Transverse colon (tissue), 4 donors: ENCODE data around the gene SNRPD2.

ENCODE experiments used
- POLR2A ChIP-seq: fragments of 450-650 bp; IDR thresholded peaks from one replicate; pipeline ENCODE4 v1.6.1; 2016; ENCODE audit warnings: antibody characterized with exemption, mild to moderate bottlenecking, moderate library complexity
- POLR2AphosphoS5 ChIP-seq, 3 donors: sonication (generic); formaldehyde crosslinking; IDR thresholded peaks; one replicate each; pipeline ENCODE4 v1.6.1; 2016; ENCODE audit warnings: antibody characterized with exemption in 3 of 3
- TF ChIP-seq, protein P1 (sequence below), 5 experiments: fragments of 200-600 bp in 3 of 5; fragments of 450-650 bp in 2 of 5; sonication (generic) in 3 of 5; IDR thresholded peaks; 1 replicate in 2 of 5; 2 replicates in 3 of 5; pipeline ENCODE4 v1.5.1; 2016 to 2017; ENCODE audit warnings: antibody characterized with exemption in 5 of 5, inconsistent platforms in 3 of 5, mild to moderate bottlenecking in 2 of 5, moderate library complexity in 1 of 5

DNA sequence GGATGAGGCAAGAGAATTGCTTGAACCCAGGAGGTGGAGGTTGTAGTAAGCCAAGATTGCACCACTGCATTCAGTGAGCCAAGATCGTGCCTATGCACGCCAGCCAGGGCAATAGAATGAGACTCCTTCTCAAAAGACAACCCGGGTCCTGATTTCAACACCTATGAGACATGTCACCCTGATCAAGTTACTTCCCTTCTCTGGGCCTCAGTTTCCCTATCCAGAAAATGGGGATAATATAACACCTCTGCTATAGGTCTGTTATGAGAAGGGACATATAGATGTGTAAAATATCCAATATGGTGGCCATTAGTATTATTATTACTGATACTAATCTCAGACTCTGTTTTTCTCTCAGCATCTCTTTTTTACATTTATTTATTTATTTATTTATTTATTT lies 36.7 kb downstream of the SNRPD2 start:
- TF ChIP-seq, protein P1, sequence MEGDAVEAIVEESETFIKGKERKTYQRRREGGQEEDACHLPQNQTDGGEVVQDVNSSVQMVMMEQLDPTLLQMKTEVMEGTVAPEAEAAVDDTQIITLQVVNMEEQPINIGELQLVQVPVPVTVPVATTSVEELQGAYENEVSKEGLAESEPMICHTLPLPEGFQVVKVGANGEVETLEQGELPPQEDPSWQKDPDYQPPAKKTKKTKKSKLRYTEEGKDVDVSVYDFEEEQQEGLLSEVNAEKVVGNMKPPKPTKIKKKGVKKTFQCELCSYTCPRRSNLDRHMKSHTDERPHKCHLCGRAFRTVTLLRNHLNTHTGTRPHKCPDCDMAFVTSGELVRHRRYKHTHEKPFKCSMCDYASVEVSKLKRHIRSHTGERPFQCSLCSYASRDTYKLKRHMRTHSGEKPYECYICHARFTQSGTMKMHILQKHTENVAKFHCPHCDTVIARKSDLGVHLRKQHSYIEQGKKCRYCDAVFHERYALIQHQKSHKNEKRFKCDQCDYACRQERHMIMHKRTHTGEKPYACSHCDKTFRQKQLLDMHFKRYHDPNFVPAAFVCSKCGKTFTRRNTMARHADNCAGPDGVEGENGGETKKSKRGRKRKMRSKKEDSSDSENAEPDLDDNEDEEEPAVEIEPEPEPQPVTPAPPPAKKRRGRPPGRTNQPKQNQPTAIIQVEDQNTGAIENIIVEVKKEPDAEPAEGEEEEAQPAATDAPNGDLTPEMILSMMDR (IDR thresholded peaks at IDR 0.05): no peak
- TF ChIP-seq POLR2A (no peak), POLR2AphosphoS5 (IDR thresholded peaks at IDR 0.05) (no peak)
